ENCODE measurements around the gene TIGD7.
A peak's percentile ranks its signal among the peaks of the same experiment; 100 is the strongest.
"Not testable (repeated sequence)": the region's sequence is repeated elsewhere in the genome, so short reads cannot be mapped to it uniquely, and the experiment has no call there.

TIGD7 gene

DNA sequence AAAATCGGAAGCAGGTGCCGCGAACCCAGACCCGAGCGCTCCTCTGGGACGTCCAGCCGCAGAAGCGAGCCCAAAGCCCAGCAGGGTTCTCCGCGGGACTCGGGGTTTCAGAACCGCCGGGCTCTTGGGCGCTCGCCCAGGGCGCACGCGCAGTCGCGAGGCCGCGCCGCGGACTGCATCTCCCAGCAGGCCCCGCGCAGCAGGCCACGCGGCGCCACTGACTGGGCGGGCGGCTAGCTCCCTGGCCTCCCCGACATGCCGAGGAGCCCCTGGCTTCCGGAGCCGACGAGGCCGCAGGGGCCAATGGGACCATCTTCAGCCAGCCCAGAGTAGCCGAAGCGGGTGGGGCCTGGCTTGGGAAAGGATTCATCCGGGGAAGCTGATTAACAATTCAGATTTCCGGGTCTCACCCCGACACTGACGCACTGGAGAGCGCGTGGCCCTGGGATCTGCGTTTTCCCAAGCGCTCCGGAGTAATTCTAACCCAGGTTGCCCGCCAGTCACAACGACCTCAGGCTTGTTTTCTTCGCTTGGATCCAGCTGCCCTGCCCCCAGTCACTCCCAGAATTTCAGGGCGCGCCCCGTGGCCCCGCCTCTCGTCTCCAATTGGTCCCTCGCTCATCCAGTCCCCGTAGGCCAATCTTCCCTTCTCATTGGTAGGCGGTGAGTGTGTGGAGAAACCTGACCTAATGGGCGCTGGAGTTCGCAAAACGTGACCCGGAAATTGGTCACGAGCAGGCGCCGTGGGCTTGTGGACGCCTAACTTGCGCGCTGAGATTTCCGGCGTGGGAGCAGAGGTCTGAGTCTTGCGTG is 22.3 kb downstream of the TIGD7 start, which contains the start of gene ZNF263:
Gene ZNF263, plus strand, starts transcription at position 762 of the 813 bp plus-strand sequence. CDS start 328 bp downstream, outside the sequence.
- peak; percentile 99 for DNase-seq (ENCODE audit: low read depth)
- H3K4me3 ChIP-seq (replicated peaks; ENCODE audit: low read depth, low read length): peak within 1 kb of the TSS; percentile 82
- TF ChIP-seq, protein P1, sequence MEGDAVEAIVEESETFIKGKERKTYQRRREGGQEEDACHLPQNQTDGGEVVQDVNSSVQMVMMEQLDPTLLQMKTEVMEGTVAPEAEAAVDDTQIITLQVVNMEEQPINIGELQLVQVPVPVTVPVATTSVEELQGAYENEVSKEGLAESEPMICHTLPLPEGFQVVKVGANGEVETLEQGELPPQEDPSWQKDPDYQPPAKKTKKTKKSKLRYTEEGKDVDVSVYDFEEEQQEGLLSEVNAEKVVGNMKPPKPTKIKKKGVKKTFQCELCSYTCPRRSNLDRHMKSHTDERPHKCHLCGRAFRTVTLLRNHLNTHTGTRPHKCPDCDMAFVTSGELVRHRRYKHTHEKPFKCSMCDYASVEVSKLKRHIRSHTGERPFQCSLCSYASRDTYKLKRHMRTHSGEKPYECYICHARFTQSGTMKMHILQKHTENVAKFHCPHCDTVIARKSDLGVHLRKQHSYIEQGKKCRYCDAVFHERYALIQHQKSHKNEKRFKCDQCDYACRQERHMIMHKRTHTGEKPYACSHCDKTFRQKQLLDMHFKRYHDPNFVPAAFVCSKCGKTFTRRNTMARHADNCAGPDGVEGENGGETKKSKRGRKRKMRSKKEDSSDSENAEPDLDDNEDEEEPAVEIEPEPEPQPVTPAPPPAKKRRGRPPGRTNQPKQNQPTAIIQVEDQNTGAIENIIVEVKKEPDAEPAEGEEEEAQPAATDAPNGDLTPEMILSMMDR (IDR thresholded peaks at IDR 0.05; ENCODE audit: low read length, missing control alignments): no peak

DNA sequence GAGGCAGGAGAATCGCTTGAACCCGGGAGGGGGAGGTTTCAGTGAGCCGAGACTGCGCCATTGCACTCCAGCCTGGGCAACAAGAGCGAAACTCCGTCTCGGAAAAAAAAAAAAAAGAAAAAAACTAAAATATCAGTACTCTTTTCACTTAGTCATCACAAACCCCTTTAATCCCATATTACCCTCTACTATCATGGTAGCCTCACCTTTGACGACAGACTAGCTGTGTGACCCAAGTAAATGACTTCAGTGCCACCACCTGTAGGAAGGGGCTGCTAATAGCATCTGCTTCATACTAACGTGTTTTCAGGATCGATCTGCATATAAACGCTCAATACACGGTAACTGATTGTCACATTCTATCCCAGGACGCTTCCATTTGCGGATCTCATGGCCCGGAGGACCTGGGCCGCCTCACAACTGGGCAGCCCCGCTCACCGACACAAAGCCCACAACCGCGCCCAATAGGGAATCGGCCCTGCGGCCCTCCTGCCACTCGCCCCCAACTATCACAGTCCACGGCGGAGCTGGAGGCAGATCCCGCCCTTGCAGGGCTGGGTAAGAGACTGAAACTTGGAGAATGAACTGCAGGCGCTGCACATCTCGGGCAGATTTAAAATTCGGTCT is 23.0 kb downstream of the TIGD7 start:
- H3K4me3 ChIP-seq (replicated peaks; ENCODE audit: low read depth, low read length): peak overlapping the region; percentile 82
- no peak for DNase-seq (ENCODE audit: low read depth)
- TF ChIP-seq, protein P1 (IDR thresholded peaks at IDR 0.05; ENCODE audit: low read length, missing control alignments): no peak

DNA sequence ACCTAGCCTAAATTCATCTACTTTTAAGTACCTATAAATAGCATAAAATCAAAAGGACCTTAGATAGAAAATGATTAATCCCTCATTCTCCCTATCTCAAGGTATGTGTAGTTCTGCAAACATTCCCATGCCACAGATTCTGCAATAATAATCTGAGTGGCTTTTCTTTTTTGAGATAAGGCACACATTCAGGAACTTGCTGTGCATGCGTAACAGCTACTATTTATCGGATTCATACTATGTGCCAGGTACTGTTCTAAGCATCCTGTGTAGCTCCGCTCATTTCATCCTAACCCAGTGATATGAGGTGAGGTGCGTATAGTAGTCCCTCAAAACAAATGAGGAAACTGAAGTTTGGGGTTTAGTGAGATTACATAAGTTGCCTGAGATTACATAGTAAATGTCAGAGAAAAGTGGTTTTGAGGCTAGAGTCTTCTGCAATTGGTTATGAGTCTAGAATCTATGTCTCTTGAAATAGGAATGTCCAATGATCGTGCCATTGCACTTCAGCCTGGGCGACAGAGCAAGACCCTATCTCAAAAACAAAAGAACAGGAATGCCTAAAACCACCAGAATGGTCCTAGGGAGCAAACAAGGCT is 23.9 kb downstream of the TIGD7 start:
- no peak for DNase-seq (ENCODE audit: low read depth)
- TF ChIP-seq, protein P1 (IDR thresholded peaks at IDR 0.05; ENCODE audit: low read length, missing control alignments): no peak

DNA sequence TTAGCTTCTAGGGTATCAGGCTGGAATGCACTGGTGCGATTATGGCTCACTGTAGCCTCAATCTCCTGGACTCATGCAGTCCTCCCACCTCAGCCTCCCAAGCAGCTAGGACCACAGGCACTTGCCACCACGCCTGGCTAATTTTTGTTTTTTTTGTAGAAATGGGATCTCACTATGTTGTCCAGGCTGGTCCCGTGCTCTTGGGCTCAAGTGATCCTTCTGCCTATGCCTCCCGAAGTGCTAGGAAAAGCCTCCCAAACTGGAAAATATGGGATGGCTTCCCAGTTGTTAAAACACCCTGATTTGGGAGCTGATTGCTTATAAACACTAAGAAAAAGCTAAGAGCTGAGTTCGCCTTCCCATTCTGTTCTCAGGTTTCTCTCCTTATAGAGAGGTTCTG is 28.6 kb downstream of the TIGD7 start:
- H3K4me3 ChIP-seq (replicated peaks; ENCODE audit: low read depth, low read length): no peak overlapping the region
- DNase-seq (ENCODE audit: low read depth): no peak
- TF ChIP-seq, protein P1 (IDR thresholded peaks at IDR 0.05; ENCODE audit: low read length, missing control alignments): no peak

More for the DNA sequence above, 23.9 kb downstream of the TIGD7 start:
- H3K4me3 ChIP-seq (replicated peaks; ENCODE audit: low read depth, low read length): no peak overlapping the region

DNA sequence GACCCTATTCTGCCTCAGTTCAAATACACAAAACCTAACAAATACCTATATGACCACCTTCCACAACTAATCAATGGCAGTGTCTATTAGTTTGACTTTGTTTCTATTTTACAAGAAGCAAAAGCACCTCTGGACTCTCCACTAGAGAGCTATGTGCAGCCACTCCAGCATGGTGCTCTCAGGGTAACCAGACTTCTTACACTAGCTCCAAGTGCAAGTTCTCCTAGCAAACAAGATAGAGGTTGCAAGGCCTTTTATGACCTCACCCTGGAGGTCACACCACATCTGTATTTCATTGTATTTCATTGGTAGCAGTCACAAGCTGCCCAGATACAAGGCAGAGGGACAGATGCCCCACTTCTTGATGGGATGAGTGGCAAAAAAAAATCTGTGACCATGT is 30.3 kb downstream of the TIGD7 start:
- no peak for DNase-seq (ENCODE audit: low read depth)
- TF ChIP-seq, protein P1 (IDR thresholded peaks at IDR 0.05; ENCODE audit: low read length, missing control alignments): no peak
- no peak overlapping the region for H3K4me3 ChIP-seq (replicated peaks; ENCODE audit: low read depth, low read length)

DNA sequence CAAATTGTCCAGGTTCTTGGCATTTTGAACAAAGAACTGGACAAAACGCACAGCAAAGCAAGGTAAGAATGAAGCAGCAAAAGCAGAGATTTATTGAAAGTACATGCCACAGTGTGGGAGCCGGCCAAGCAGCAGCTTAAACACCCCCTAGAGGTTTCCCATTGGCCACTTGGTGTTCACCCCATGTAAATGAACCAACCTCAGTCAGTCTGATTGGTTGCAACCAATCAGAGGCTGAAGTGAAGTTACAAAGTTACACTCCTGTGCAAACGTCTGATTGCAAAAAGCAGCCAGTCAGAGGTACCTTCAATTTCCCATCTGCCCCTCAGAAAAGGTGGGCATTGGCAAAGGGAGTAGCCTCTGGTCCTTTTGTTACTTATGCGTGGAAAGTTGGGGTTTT is 30.7 kb downstream of the TIGD7 start:
- TF ChIP-seq, protein P1 (IDR thresholded peaks at IDR 0.05; ENCODE audit: low read length, missing control alignments): no peak
- no peak for DNase-seq (ENCODE audit: low read depth)
- H3K4me3 ChIP-seq (replicated peaks; ENCODE audit: low read depth, low read length): no peak overlapping the region

DNA sequence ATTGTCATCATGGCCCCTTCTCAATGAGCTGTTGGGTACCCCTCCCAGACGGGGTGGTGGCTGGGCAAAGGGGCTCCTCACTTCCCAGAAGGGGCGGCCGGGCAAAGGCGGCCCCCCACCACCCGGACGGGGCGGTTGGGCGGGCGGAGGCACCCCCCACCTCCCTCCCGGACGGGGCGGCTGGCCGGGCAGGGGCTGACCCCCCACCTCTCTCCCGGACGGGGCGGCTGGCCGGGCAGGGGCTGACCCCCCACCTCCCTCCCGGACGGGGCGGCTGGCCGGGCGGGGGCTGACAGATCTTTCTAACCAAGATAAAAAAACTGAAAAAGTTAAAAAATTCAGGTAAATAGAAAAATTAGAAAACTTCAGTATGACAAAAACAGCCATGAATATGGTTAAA is 33.9 kb downstream of the TIGD7 start:
- not testable (repeated sequence) for DNase-seq (ENCODE audit: low read depth); H3K4me3 ChIP-seq (replicated peaks; ENCODE audit: low read depth, low read length)

DNA sequence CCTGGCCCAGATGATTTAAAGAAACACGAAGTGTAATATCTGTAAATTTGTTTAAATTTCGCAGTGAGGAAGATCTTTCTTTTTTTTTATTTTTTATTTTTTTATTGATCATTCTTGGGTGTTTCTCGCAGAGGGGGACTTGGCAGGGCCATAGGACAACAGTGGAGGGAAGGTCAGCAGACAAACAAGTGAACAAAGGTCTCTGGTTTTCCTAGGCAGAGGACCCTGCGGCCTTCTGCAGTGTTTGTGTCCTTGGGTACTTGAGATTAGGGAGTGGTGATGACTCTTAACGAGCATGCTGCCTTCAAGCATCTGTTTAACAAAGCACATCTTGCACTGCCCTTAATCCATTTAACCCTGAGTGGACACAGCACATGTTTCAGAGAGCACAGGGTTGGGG is 34.5 kb downstream of the TIGD7 start:
- H3K4me3 ChIP-seq (replicated peaks; ENCODE audit: low read depth, low read length); DNase-seq (ENCODE audit: low read depth): not testable (repeated sequence)

Data from fibroblast of pulmonary artery (primary cell).